GM19193 (cell line): ENCODE measurements around the gene SOCS1.

Experiments used
- POLR2A ChIP-seq: IDR thresholded peaks from 4 replicates; pipeline ENCODE4 v1.6.1; 2011; ENCODE audit not compliant: insufficient read depth, insufficient read length; ENCODE audit errors: extremely low read depth

The SOCS1 gene

DNA sequence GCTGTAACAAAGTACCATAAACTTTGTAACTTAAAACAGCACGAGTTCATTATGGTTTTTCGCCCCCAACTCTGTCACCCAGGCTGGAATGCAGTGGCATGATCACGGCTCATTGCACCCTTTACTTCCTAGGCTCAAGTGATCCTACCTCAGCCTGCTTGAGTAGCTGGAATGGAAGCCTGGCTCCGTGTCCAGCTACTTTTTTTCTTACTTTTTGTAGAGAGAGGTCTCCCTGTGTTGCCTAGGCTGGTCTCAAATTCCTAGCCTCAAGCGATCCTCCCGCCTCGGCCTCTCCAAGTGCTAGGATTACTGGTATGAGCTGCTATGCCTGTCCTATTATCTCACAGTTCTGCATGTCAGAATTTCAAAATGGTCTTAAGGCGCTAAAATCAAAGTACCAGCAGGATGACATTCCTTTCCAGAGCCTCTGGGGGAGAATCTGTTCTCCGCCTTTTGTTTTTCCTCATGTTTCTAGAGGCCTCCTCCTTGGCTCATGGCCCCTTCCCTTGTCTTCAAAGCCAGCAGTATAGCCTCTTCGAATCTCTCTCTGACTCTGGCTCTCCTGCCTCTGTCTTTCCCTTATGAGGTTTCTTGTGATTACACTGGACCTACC, 35.2 kb upstream of the SOCS1 start:
- TF ChIP-seq POLR2A = no peak

DNA sequence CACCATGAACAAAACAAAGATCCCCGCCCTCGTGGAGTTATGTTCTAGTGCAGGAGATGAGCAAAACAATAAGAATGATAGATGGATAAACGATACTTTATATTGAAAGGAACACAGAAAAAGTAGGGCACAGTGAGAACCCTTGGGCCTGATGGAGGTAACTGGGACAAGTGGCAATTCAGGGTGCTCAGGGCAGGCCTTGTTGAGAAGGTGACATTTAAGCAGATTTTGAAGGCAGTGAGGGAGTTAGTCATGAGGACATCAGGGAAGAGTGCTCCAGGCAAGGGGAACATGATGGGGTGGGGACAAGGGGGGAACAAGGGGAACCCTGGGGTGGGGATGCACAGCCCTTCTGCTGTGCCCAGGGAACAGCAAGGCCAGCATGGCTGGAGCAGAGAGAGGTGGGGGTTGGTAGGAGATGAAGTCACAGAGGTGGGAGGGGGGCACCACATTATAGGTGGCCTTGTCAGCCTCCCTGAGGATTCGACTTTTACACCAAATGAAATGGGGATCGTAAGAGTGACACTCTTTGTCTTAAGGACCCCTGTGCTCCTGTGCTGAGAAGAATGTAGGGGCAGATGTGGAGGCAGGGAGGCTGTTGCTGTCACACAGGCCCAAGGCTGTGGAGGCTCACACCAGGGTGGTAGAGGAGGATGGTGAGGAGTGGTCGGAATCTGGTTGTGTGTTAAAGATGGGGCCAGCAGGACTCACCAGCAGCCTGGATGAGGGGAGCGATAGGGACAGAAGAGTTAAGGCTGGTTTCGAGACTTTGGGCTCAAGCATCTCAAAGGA, 34.3 kb upstream of the SOCS1 start:
- TF ChIP-seq POLR2A = no peak

DNA sequence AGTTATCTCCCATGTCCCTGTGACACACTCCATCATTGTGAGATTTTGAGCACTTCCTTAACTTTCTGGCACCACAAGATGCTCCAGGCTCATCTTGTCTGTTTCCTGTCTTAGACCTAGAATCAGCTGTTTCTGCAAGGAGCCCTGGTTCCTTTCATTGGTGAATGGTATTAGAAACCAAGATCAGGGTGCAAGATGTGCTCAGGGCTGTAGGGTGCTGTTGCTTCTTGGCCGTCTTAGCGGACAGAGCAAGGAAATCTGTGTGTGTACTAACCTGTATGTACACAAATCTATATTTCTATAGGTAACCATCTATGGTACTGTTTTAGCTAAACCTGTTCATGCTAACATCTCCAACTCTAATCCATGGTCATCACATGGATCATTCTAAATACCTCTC, 33.2 kb upstream of the SOCS1 start:
- TF ChIP-seq POLR2A = no peak

DNA sequence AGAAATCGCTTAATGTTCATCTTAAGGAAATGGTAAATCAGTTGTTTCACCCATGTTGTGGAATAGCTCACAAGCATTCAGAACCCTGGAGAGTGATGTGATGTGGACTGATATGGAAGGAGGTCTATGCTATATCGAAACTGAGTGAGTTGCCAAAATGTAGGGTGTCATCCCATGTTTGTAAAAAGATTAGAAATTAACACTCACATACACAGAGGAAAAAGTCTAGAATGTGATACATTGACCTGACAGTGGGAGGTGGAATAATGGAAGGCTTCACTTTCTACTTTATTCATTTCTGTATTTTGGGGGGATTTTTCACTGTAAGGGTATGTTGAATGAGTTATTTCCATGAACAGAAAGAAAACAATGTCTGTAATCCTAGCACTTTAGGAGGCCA, 29.8 kb upstream of the SOCS1 start:
- TF ChIP-seq POLR2A = no peak

DNA sequence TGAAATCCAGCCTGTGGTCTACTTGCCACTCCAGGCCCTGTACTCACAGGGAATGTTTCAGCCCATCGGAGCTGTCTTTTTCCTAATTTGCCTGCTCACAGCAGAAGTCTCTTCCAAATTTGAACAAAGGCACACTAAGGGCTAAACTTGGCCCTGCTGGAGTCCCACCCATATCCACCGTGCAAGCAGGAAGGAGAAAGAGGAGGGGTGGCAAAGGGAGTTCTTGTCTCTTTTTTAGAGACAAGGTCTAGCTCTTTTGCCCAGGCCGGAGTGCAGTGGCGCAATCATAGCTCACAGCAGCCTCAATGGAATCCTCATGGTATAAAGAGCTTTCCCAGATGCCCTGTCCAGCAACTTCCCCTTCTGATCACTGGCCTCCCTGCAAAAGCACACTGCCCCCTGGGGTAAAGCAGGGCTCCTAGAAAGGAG, 27.8 kb upstream of the SOCS1 start:
- TF ChIP-seq POLR2A = no peak

DNA sequence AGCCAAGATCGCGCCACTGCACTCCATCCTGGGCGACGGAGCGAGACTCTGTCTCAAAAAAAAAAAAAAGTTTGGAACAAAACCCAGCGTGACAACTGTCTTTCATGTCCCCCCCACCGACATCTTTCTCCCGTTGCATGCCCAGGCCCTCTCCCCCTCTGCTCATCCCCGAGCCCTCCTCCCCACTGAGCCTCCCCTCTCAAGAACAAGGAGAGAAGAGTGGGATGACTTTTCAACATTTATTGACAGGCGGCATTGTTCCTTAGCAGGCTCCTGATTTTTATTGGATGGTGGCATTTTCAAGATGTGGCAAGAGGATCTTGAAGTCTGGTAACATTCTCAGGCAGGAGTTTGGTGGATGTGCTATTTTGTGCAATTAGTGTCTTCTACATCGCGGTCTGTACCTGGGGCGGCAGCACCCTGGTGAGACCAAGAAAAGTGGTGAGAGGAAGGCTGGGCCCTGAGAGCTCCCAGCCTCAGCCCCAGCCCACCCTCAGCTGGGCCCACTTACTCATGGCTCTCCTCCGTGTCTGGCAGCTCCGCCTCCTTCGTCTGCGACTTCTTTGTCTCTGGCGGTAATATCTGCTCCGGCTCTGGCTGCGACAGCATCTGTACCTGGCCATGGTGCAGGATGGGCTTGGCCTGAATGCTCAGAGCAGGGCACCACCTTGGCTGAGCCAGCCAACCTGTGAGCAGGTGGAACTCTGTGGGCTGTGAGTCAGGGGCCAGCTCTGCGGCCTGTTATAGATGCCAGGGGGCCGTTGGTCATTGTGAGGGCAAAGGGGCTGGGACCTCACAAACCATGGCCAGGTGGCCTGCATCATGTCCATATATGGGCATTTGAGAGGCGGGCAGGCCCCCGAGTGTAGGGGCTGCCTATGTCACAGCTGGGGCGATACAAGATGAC, 24.9 kb upstream of the SOCS1 start, which contains the start of gene PRM1:
Gene PRM1, minus strand, starts transcription at position 715 of the 907 bp plus-strand sequence. Its CDS starts 92 bp downstream, at position 623.
- no peak for TF ChIP-seq POLR2A

DNA sequence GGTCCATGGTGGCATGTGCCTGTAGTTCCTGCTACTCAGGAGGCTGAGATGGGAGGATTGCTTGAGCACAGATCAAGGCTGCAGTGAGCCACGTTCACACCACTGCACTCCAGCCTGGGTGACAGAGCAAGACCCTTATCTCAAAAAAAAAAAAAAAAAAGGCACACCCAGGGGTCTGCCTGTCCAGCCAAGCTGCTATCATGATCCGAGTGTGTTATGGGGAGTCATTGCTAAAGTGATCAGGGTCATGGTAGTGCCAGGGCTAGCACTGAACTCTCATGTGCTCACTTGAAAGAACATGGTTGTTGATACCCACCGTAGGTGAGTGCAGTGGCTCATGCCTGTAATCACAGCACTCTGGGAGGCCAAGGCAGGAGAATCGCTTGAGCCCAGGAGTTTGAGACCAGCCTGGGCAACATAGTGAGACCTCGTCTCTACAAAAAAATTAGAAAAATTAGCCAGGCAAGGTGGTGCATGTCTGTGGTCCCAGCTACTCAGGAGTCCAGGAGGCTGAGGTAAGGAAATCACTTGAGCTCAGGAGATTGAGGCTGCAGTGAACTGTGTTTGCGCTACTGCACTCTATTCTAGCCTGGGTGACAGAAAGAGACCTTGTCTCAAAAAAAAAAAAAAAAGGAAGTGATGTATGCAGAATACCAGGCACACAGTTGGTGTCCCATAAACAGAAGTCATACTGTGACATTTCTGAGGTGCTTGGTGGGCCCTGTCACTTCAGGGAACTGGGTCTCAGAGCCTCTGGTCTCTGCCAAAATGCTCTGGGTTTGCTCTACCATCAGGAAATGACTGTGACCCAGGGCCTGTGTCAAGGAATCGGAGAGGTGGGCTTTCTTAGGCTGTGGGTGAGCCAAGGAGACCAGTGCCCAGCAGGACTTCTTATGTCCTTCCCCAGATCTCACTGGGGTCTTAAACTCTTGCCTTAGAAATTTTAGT, 23.0 kb upstream of the SOCS1 start:
- TF ChIP-seq POLR2A = no peak

DNA sequence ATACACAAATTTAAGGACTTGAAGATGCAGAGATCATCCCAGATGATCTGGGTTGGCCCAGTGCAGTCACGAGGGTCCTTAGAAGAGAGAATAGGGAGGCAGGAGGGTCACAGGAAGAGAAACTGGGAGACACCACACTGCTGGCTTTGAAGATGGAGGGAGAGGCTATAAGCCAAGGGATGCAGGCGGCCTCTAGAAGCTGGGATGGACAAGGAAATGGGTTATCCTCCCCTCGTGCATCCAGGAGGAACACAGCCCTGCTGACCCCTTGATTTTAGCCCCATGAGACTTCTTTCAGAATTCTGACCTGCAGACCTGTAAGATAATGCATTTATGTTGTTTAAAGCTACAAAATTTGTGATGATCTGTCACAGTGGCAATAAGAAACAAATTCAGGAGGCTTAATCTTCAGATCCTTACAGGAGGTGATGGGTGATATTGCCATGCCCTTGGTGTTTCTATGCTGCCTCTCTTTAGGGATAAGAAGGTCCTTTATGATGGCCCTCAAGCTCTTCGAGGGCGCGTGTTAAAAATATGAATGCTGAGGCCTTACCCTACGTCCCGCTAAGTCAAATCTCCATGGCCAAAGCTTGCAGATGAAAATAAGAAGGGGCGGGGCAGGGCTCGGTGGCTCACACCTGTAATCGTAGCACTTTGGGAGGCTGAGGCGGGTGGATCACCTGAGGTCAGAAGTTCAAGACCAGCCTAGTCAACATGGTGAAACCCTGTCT, 21.8 kb upstream of the SOCS1 start:
- TF ChIP-seq POLR2A = no peak

DNA sequence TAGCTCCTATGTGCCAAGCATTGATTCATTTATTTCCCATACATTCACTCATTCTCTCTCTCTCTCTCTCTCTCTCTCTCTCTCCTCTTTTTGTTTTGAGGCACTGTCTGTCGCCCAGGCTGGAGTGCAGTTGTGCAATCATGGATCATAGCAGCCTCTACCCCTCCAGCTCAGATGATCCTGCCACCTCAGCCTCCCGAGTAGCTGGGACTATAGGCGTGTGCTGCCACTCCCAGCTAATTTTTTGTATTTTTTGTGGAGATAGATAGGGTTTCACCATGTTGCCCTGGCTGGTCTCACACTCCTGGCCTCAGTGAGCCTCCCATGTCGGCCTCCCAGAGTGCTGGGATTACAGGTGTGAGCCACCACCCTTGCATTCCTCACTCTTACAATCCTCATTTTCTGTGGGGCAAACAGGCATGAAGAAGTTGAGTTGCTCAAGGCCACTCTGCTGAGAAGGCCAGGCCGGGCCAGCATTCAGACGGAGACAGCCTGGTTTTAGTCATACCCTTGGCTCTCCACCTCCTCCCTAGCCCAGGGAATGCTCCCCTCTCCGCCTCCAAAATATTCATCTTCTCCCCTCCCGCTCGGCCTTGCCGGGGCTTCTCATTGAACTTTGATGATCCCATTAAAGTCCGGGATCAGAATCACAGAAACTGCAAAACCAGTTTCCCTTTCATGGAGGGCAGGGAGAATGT, 21.0 kb upstream of the SOCS1 start:
- TF ChIP-seq POLR2A = no peak

DNA sequence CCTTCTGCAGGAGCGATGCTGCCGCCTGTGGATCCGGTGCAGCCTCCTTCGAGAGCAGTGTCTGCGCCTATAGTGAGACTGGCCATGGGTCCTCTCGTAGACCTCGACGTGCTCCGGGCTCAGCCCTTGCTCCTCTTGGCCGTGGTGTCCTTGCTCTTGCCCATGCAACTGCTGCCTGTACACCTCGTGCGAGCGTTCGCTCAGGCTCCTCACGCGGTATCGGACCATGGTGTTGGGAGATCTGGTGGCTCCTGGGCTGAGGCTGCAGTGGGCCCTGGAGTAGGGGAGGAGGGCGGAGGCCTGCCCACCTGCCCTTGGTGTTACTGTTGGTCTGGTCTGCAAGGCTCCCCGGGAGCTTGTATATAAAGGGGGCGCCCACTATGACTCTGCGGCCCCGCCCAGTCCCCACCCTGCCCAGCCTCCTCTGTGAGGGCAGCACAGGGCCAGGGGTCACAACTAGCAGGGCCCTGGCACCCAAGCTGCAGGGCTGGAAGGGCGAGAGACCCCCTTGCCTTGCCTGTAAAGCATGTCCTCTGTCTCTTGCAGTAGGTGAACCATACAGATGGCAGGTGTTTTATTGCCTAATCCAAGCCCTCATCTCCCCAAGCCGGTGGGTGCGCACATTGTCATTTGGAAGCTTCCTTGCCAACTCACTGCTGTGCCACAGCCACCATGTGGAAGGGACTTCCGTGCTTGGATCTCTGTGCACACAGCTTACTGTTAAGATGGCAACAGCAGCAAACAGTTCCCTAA, 20.3 kb upstream of the SOCS1 start, which contains the start of gene PRM2:
Gene PRM2, minus strand, starts transcription at position 338 of the 753 bp plus-strand sequence. Its CDS starts 110 bp downstream, at position 228.
- TF ChIP-seq POLR2A = no peak

DNA sequence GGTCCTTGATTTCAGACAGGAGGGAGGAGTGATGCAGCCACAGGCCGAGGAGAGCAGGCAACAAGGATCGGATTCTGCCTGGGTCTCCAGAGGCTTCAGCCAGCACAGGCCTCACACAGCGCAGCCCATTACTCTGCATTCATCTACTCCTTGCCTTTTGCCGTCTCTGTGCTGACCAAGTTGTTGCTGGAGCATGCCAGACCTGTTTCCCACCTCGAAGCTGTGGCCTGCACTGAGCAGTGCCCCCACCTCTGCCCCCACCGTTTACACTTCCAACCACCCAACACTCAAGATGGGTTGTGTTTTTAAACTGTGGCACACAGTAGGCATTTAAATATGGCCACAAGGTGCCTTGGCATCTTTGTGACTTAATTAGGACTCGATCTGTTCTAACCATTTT, 19.0 kb upstream of the SOCS1 start:
- no peak for TF ChIP-seq POLR2A

DNA sequence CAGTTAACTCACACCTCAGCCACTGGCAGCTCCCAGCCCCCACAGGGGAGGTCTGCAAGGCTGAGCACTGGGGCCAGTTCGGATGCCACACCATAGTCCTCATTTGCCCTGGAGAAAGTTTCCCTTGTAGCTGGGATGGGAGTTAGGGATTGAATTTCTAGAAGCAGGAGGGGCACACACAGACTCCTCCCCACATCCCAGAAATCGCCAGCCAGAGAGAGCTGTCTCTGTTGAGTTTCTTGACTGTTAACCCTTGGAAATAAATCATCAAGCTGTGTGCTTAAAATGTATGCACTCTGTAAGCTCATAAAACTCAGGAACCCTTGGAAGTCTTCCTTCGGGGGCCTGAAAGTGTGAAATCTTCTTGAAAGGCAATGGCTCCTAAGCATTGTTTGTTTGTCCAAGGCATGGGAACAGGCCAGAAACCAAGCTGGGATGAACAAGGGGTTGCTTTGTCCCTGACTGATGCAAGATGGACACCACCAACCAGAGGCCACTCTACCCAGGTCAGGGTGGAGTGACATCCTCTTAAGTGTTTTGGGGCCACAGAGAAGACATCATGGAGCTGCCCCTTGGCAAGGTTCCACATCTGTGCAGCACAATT, 17.8 kb upstream of the SOCS1 start:
- TF ChIP-seq POLR2A = no peak
